SK-N-DZ (cell line): ENCODE results near the gene MADCAM1.

Experiments used
- DNase-seq: peaks from one replicate; pipeline ENCODE4 v3.0.0-alpha.2; 2015; ENCODE audit warnings: low spot score

The MADCAM1 gene

GRCh38 chr19:531753-532560, 35.7 kb downstream of the MADCAM1 start, which contains the start of gene CDC34:
CDC34 (plus strand) TSS chr19:531760; CDS start chr19:531932, 172 bp downstream.
- no peak for DNase-seq

GRCh38 chr19:532561-533363, 36.5 kb downstream of the MADCAM1 start:
- peak; percentile 67 for DNase-seq

- no peak for DNase-seq
Observed at GRCh38 chr19:533364-534058, 37.2 kb downstream of the MADCAM1 start.

GRCh38 chr19:534088-534487, 37.8 kb downstream of the MADCAM1 start:
- DNase-seq = no peak

GRCh38 chr19:535017-535835, 38.9 kb downstream of the MADCAM1 start:
- DNase-seq = no peak

GRCh38 chr19:536031-536880, 40.0 kb downstream of the MADCAM1 start:
- DNase-seq = no peak

- no peak for DNase-seq
Observed at GRCh38 chr19:536881-537404, 40.7 kb downstream of the MADCAM1 start.

GRCh38 chr19:538641-539428, 42.5 kb downstream of the MADCAM1 start:
- DNase-seq = no peak

- no peak for DNase-seq
Observed at GRCh38 chr19:539429-540030, 43.2 kb downstream of the MADCAM1 start.

- no peak for DNase-seq
Observed at GRCh38 chr19:540867-541637, 44.8 kb downstream of the MADCAM1 start.

- DNase-seq = no peak
Observed at GRCh38 chr19:541699-542098, 45.4 kb downstream of the MADCAM1 start.

- DNase-seq = no peak
Observed at GRCh38 chr19:542173-542866, 46.0 kb downstream of the MADCAM1 start.

GRCh38 chr19:543910-544608, 47.8 kb downstream of the MADCAM1 start, which contains the start of gene GZMM:
GZMM (plus strand) TSS chr19:544053; CDS start chr19:544072, 19 bp downstream.
- DNase-seq = no peak

GRCh38 chr19:547117-547516, 50.8 kb downstream of the MADCAM1 start:
- no peak for DNase-seq

- no peak for DNase-seq
Observed at GRCh38 chr19:547836-548720, 51.8 kb downstream of the MADCAM1 start.
